Measurements from ENCODE around the gene GRM4. TPM values are rescaled to one million over a fixed set of nuclear protein-coding genes. Genes with fewer than 3 reads are reported as not detected.

Gene GRM4
- total RNA-seq, 4 donors from 2014 or later: not detected

- no peak for TF ChIP-seq CTCF (IDR thresholded peaks at IDR 0.05; ENCODE audit: low read depth)
These were observed 33.8 kb downstream of the GRM4 start for GRCh38 chr6:34112126-34112525.

- TF ChIP-seq CTCF (IDR thresholded peaks at IDR 0.05; ENCODE audit: low read depth): no peak
These were observed 35.3 kb downstream of the GRM4 start for GRCh38 chr6:34110610-34111009.

GRCh38 chr6:34108176-34108575 lies 37.7 kb downstream of the GRM4 start:
- TF ChIP-seq CTCF (IDR thresholded peaks at IDR 0.05; ENCODE audit: low read depth): no peak

GRCh38 chr6:34106900-34107299 lies 39.0 kb downstream of the GRM4 start:
- no peak for TF ChIP-seq CTCF (IDR thresholded peaks at IDR 0.05; ENCODE audit: low read depth)

GRCh38 chr6:34106421-34106820 lies 39.5 kb downstream of the GRM4 start:
- no peak for TF ChIP-seq CTCF (IDR thresholded peaks at IDR 0.05; ENCODE audit: low read depth)

- no peak for TF ChIP-seq CTCF (IDR thresholded peaks at IDR 0.05; ENCODE audit: low read depth)
These were observed 41.3 kb downstream of the GRM4 start for GRCh38 chr6:34104628-34105027.

GRCh38 chr6:34104186-34104585 lies 41.7 kb downstream of the GRM4 start:
- TF ChIP-seq CTCF (IDR thresholded peaks at IDR 0.05; ENCODE audit: low read depth): no peak
